ENCODE data around the gene ZDHHC4.
"Not testable (repeated sequence)": the region's sequence is repeated elsewhere in the genome, so short reads cannot be mapped to it uniquely, and the experiment has no call there.

The ZDHHC4 gene

DNA sequence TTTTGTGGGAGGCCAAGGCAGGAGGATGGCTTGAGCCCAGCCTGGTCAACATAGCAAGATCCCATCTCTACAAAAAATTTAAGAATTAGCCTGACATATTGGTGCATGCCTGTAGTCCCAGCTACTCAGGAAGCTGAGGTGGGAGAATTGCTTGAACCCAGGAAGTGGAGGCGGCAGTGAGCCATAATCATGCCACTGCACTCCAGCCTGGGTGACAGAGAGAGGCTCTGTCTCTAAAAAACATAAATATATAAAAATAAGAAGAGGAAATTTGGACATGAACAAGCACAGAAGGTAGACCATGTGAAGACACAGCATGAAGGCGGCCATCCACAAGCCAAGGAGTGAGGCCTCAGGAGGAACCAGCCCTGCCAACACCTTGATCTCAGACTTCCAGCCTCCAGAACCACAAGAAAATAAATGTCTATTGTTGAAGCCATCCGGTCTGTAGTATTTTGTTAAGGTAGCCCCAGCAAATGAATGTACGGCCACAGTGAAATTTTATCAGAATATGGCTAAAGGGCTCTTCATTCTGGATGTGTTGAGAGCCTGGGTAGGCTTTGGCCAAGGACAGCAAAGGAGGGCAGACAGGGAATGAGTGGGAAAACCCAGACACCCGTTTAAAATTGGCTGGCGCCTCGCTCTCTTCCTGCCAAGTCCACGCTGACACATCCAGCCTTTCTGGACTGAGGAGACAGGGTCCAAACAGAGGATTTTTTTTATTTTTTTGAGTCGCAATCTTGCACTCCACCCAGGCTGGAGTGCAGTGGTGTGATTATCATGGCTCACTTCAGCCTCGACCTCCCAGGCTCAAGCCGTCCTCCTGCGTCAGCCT lies 13.1 kb upstream of the ZDHHC4 start:
- no peak for DNase-seq

DNA sequence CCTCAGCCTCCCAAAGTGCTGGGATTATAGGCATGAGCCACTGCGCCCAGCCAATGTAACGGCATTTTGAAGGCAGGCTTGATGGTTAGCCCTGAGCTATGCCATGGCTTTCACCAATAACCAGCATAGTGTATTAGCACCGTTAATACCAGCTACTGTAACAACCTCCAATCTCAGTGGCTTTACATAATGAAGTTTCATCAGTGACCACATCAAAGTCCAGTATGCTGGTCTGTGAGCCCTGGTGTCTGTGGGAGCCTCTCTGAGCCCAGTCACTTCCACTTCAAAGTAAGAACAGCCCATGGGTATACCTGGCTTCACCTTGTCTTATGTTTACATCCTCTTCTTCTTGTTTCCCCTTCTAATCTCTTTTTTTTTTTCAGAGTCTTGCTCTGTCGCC lies 11.6 kb upstream of the ZDHHC4 start:
- no peak for DNase-seq

DNA sequence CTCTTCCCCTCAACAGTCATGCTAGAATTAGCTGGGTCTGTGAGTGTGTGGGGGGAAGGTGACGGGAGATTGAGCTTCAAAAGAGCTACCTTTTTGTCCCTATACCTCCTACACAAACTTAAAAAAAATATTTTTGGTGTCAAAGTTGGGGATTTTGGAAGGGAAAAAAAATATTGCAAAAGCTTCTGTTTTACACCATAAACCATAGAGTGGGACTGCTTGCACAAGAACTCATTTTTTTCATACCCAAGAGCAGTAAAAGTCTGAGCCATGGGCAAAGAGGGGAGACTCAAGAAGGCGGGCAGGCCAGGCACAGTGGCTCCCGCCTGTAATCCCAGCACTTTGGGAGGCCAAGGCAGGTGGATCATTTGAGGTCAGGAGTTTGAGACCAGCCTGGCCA lies 9.4 kb upstream of the ZDHHC4 start:
- DNase-seq: no peak

DNA sequence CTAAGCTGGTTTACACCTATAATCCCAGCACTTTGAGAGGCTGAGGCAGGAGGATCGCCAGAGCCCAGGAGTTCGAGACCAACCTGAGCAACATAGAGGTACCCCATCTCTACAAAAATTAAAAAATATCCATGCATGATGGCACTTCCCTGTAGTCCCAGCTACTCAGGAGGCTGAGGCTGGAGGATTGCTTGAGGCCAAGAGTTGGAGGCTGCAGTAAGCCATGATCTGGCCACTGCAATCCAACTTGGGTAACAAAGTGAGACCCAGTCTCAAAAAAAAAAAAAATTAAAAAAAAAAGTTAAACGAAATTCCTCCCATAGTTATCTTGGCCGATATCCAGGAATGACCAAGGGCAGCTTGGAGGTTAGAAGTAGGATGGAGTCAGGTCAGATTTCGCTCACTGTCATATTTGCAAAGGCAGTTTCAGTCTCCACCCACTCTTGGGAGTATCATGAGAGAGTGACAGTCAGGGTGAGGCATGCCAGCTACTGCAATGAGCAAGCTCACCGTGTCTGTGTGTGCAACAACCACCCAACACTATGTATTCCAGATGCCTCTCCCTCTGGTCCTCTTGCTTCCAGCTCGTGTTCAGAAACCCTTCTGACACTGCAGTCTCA lies 6.0 kb upstream of the ZDHHC4 start:
- no peak for DNase-seq

DNA sequence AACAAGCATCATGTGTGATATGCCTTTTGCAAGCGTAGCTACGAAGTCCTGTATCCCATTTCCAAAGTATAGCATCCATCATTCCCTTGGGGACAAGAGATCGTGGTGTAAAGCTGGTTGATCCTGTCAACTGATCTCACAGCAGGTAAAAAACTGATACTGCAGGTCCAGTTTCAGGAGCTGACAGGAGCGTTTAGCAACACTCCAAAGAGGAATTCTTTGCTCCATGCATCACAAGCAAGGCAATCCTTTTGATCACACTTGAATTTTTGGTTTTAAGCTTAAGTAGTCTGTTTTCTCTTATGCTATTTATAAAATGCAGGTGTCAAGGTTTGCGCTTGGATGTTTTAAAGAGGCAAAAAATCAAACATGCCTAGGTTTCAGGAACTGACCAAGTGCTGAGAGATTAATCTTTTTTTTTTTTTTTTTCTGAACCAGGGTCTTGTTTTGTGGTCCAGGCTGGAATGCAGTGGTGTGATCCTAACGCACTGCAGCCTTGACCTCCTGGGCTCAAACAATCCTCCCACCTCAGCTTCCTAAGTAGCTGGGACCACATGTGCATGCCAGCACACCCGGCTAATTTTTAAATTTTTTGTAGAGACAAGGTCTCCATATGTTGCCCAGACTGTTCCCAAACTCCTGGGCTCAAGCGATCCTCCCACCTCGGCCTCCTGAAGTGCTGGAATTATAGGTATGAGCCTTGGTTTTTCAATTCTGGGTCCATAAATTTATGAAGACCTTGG lies 1.8 kb upstream of the ZDHHC4 start:
- no peak for DNase-seq

DNA sequence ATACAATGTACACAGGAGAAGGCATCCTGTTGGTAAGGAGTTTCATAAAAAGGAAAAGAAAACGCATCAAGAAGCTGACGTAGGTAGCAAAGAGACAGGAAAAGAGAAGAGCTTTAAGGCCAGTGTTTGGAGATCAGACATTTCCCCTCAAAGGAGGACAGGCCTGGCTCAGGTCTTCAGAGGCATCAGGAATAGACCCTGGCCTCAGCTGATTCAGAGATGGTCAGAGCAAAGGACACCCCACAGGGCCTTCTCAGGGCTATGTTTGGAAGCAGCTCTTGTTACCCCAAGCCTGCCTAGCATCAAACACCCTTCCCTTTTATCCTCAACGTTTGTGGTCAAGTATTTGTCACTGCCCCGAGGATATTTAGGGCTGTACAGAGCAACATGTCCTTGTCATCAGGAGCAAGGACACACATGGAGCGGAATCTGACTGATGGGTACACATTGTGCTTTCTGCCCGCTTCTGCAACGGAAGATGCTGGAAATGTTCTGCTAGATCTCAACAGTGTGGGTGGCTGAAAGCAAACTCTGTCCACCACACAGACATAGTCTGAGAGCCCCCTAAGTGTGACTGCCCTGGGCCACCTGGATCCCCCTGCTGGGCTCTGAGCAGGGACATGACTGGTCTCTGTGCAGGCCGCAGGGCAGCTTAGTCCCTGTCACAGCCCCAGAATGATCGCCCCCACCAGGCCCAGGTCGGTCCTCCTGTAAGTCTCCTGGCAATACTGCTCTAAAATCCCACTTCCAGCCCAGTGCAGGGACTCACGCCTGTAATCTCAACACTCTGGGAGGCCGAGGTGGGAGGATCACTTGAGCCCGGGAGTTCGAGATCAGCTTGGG lies 1.0 kb upstream of the ZDHHC4 start:
- DNase-seq: no peak

DNA sequence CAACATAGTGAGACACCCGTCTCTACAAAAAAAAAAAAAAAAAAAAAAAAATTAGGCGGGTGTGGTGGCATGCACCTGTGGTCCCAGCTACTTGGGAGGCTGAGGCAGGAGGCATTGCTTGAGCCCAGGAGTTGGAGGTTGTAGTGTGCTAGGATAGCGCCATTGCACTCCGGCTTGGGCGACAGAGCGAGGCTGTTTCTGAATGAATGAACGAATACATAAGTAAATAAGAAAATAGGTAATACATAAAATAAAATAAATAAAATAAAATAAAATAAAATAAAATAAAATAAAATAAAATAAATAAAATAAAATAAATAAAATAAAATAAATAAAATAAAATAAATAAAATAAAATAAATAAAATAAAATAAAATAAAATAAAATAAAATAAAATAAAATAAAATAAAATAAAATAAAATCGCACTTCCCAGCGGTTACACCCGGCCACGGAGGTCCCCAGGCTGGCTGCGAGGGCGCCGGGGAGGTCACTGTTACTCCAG lies 336 bp upstream of the ZDHHC4 start:
- not testable (repeated sequence) for DNase-seq

DNA sequence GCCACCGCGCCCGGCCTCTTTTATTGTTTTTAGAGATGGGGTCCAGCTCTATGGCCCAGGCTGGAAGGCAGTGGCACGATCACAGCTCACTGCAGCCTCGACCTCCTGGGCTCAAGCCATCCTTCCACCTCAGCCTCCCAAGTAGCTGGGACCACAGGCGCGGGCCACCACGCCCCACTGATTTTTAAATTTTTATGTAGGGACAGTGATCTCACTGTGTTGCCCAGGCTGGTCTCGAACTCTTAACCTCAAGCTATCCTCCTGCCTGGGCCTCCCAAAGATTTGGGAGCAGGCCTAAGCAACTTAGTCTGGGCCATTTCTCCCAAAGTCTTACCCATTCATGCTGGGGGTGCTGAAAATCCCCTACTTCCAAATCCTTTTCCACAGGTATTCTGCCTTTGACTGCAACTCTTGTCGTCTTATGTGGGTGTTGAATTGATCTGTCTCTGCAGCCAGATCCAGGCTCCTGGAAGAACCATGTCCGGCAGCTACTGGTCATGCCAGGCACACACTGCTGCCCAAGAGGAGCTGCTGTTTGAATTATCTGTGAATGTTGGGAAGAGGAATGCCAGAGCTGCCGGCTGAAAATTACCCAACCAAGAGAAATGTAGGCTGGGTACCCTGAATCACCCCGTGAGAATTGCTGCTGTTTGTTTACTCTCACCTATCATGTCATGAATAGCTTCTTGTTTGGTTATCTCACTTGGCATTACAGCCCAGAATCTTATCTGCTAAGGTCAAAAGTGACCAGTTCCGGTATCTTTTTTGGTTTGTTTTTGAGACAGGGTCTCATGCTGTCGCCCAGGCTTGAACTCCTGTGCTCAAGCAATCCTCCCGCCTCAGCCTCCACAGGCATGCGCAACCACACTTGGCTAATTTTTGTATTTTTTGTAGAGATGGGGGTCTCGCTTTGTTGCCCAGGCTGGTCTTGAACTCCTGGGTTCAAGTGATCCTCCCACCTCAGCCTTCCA lies 1.1 kb downstream of the ZDHHC4 start:
- no peak for DNase-seq

DNA sequence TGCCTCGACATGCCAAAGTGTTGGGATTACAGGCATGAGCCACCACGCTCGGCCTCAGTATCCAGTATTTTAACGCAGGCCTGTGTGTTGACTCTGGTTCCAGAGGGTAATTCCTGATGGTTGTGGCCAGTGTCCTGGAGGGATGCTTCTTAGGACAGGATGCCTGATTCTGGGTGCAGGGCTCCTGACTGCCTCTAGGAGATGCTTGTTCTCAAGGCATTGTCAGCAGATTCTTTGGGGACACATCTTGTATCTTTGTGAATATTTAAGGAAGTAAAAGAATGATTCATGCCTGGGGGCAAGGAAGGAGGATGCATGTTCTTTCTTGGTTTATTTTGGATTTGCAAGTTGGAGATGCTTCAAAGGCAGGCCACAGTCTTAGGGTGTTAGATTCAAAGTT lies 2.2 kb downstream of the ZDHHC4 start:
- peak; percentile 15 for DNase-seq

DNA sequence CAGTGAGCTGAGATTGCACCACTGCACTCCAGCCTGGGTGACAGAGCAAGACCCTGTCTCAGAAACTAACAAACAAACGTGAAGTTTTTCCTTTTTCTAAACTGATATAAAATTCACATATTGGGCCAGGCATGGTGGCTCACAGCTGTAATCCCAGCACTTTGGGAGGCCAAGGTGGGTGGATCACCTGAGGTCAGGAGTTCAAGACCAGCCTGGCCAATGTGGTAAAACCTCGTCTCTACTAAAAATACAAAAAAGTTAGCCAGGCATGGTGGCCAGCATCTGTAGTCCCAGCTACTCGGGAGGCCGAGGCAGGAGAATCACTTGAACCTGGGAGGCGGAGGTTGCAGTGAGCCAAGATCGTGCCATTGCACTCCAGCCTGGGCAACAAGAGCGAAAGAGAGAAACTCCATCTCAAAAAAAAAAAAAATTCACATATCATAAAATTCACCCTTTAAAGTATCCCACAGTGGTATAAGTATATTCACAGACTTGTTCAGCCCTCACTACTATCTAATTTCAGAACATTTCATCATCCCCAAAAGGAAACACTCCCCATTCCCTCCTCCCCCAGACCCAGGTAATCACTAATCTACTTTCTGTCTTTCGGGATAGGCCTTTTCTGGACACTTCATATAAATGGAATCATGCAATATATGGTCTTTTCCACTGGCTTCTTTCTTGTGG lies 8.6 kb downstream of the ZDHHC4 start:
- DNase-seq: not testable (repeated sequence)

DNA sequence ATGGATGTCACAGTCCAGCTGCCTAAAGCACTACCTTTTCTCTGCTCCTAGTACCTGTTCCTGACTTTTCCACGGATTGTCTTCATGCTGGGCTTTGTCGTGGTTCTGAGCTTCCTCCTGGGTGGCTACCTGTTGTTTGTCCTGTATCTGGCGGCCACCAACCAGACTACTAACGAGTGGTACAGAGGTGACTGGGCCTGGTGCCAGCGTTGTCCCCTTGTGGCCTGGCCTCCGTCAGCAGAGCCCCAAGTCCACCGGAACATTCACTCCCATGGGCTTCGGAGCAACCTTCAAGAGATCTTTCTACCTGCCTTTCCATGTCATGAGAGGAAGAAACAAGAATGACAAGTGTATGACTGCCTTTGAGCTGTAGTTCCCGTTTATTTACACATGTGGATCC lies 11.3 kb downstream of the ZDHHC4 start:
- DNase-seq: no peak

DNA sequence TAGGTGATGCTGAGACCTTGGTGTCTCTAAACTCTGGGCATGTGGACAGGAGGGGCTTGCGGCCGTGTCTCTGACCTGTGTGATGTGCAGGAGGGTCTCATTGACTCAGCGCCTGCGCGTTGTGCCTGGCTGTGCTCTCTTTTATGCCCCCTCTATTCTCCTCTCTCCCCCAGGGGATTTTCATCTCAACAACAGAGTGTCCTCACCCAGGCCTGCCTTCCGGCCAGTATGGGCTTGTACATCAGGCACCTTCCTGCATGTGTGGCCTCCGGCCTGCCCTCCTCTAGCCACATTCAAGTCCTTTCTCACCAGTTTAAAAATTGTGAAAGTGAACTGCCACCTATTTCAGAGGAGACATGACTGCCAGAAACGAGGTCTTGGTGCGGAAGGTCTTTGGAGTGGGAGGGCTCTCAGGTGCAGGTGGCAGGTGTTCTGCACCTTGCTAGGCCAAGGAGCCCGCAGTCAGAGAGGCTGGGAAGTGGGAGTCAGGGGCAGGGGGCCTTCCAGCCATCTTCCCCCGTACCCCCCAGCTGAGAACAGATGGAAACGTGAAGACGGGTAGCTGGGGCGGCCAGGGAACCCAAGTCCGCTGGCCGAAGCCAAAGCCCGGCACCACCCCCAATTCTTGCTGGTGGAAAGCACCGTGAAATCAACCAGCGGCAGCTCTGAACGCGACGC lies 12.0 kb downstream of the ZDHHC4 start:
- DNase-seq: no peak

DNA sequence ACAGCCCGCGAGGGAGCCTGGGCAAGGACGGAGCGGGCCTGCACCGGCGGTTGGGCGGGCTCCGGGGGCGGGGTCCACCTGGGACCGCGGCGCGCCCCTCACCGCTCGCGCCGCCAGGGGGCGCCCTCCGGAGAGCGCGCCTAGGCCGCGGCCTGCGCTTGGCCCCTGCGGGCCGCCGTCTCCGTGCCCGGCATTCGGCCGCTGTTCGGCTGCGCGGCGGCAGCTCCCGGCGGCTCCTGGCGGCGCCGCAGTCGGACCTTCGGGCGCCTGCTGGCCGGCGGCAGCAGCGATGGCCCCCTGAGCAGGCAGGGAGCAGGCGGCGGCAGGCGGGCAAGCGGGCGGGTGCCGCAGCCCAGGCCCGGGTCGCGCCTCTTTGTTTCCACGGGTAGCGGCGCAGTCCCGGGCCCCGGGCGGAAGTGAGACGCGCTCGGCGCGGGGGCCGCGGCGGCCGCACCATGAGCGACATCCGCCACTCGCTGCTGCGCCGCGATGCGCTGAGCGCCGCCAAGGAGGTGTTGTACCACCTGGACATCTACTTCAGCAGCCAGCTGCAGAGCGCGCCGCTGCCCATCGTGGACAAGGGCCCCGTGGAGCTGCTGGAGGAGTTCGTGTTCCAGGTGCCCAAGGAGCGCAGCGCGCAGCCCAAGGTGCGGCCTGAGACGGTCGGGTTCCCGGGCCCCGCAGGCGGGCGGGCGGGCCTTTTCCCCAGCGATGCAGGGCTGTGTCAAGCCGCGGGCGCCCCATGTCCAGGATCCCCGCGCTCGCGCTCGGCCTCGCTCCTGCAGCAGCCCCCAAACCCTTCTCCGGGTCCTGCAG lies 12.8 kb downstream of the ZDHHC4 start, which contains the start of gene INTS15:
INTS15 (plus strand) TSS at position 193 of the 816 bp plus-strand sequence; CDS start at position 456, 263 bp downstream.
- peak; percentile 50 for DNase-seq

DNA sequence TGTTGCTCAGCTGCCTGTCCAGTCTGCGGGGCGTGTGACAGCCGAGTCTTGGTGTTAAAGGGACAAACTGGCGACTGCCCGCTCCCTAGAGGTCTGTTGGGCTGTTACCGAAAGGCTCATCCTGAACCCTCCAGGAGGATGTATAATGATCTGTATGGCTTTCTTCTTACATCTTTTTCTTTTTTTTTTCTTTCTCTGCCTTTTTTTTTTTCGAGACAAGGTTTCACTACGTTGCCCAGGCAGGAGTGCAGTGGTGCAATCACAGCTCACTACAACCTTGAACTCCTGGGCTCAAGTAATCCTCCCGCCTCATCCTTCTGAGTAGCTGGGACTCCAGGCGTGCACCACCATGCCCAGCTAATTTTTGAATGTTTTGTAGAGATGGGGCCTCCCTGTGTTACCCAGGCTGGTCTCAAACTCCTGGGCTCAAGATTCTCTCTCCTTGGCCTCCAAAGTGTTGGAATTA lies 13.4 kb downstream of the ZDHHC4 start:
- DNase-seq: no peak

DNA sequence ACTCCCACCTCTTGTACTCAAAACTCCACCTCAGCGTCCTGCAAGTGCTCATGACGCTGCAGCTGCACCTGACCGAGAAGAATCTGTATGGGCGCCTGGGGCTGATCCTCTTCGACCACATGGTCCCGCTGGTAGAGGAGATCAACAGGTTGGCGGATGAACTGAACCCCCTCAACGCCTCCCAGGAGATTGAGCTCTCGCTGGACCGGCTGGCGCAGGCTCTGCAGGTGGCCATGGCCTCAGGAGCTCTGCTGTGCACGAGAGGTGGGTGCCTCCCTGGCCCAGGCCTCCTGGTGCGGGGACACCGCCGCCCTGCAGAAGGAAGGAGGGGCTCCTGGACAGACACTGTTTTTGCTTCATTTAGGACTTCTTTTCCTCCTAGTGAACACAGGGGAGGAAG lies 22.8 kb downstream of the ZDHHC4 start:
- DNase-seq: no peak

DNA sequence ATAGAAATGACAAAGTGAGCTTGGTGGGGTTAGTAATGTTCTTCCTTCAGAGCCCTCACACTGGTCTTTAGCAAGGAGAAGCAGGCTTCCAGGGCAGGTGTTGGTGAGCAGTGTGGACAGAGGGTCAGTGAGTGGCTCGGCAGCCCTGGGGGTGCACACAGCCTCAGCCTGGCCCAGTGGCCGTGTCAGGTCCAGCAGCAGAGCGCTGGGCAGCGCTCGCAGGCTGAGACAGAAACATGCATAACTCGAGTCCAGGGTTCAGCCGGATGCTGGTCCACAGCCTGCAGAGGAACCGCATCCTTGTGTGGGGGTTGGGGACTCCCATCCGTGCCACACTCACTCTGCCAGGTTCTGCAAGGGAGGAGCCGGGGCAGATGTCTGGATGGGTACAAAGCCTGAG lies 27.2 kb downstream of the ZDHHC4 start:
- DNase-seq: no peak

DNA sequence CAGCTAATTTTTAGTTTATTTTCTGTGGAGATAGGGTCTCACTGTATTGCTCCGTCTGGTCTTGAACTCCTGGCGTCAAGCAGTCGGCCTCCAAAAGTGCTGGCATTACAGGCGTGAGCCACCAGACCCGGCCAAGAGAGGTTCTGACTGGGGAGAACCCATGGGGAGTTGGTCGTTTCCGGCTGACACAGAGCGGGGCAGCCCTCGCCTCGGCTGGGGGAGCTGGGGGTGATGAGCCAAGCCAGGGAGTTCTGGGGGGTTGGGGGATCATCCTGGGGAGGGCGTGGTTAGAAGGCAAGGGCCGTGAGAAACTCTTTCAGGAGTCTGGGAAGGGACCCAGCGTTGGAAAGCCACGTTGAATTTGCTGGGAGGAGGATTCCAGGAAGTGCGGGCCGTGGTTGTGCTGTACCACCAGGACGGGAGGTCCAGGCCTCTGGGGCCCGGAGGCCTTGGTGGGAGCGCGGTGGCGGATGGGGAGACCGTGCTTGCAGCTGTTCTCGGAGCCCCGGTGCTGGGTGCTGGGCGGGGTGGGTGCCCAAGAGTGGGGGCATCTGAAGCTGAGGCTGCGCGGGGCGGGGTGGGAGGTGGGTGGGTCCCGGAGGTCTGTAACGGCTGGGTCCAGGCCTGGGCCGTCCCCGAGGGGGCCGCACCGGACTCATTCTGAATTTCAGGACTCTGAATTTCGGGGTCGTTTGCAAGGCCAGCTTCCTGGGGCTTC lies 29.8 kb downstream of the ZDHHC4 start:
- no peak for DNase-seq

DNA sequence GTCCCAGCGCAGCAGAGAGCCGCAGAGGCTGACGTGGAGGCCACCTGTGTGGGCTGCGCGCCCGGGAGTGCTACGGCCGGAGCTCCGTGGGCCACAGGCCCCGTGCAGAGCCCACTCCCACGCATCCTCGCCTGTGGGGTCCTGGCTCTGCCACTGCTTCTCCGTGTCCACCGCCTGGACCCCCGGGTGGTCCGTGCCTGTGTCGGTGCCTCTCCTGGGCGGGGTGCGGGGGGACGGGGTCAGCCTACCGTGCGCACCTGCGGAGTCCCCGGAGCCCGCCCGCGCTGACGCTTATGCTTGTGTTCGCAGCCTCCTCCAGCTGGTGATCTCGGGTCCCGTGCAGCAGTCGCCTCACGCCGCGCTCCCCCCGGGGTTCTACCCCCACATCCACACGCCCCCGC lies 30.4 kb downstream of the ZDHHC4 start:
- no peak for DNase-seq

Measured in GF-D8 (cell line).